Measurements from ENCODE around the gene IGDCC3. TPM values are rescaled to one million over a fixed set of nuclear protein-coding genes. Genes with fewer than 3 reads are reported as not detected.

IGDCC3 gene
- total RNA-seq, 2 experiments from 2014 or later, result not detected

DNA sequence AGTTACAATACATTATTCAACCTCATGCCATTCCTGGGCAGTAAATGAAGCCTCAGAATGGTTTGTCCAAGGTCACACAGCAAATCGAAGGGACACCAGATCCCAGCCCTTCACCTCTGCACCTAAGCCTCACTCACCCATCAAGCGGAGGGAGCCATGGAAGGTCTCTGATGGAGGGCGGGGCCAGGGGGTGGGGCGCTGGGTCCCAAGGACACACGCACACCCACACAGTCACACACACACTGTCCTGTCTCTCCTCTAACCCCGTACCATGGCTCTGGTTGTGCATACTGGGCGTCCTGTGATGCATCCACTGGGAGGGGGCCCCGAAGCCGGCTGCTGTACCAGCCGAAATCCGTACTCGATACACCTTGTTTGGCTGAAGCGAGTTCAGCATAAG, 15.3 kb upstream of the IGDCC3 start:
- ChIA-PET CTCF (no interaction called here), POLR2A (no interaction called here)

DNA sequence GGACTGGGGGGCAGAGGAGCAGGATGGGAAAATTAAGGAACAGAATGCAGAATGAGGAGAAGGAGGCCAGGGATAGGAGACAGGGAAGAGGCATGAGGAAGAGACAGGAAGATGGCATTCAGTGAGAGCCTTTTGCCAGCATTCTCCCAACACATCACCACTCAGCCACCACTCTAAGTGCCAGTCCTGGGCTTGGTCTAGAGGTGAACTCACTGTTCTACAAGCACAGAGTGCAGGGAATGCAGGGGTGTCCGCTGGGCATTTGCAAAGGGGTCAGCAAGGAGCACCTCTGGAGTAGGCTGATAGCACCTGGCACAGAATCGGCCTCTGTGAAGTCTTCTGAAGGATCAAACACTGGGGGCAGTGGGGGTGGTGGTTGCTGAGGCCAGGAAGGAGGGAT, 14.6 kb upstream of the IGDCC3 start:
- ChIA-PET POLR2A (no interaction called here), CTCF (no interaction called here)

DNA sequence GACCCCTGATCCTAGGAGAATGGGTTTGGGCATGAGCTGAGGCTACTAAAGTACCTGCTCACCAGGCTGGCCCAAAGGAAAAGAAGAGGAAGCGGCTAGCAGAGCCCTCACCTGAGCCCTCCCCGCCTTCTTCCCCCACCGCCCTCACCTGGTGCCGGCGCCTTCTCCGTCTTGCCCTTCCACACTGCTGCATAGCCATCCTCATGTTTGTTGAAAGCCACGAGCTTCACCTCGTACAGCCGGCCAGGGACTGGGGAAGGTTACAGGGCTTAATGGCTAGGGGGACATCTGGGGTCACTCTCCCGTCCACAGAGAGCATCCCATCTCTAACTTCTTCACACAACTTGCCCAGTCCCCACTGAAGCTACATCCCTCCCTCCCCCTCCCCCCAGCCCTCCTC, 13.9 kb upstream of the IGDCC3 start:
- POLR2A ChIA-PET, result no interaction called here
- CTCF ChIA-PET, result interaction anchor here (0.6 to 1.0 kb wide), 2 partner anchors 75 to 1185 kb away, joined by 3 to 4 read pairs; no protein-coding TSS in a partner anchor

DNA sequence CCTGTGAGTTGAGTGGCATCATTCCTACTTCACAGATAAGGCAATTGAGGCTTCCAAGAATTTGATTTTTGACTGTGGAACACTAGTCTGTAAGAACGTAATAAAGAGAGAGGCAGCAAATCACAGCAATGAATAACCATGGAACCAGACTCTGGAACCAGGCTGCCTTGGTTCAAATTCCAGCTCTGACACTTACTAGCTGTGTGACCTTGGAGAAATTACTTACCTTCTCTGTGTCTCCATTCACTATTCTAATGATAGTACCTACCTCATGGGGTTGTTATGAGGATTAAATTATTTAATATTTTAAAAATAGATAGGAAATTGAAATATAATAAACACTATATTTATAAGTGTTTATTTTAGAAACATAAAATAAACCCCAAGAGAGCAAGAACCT, 12.6 kb upstream of the IGDCC3 start:
- POLR2A ChIA-PET, result no interaction called here
- CTCF ChIA-PET, result no interaction called here

DNA sequence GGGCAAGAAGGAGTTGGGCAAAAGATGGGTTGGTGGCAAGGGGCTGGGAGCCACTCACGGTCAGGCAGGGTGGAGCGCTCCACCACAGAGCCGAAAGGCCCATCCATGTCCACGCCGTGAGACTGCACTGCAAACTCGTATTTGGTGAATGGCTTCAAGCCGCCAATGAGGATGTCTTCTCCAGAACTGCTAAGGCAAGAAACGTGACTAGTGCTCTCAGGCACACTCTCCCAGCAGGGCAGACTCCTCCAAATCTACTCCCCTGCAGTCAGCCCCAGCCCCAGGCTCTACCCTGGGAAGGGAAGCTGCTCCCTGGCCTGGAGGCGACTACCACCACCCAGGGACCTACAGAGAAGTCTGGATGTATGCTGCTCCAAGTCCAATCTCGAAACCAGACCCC, 11.4 kb upstream of the IGDCC3 start:
- ChIA-PET POLR2A (no interaction called here), CTCF (interaction anchor here (4.9 kb wide), 1 partner anchor 70 kb away, joined by 72 read pairs; no protein-coding TSS in a partner anchor)

DNA sequence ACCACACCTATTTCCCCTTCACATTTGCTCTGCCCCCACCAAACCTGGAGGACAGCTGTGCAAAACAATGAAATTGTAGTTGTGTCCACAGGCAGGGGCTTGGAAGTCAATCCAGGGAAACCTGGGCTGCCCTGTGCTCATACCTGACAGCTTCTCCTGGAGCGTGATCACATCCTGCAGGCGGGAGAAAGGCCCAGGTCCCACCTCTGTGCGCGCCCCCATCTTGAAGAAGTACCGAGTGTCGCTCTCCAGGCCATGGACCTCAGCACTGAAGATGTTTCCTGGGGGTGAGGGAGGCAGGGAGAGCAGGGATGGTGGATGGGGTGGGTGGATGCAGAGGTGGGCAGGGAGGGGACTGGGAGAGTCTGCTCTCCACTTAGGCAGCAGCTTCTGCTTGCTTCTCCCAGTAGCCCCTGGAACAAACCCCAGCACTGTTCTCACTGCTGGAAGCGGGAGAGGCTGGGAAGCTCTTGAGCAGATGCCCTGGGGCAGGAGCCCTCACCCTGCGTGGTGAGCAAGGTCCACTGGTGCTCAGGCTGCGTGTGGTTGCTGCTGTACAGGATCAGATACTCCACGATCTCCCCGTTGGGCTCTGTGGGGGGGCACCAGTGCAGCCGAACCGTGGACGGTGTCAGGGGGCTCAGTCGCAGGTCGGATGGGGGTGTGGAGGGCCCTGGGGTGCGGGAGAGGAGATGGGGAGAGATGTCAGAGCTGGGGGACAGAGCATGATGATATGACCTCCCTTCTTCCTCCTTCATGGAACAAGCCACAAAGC, 10.7 kb upstream of the IGDCC3 start:
- ChIA-PET POLR2A (no interaction called here), CTCF (interaction anchor here (0.7 to 4.9 kb wide), 3 partner anchors 12 to 676 kb away, joined by 3 to 72 read pairs (median 5); no protein-coding TSS in a partner anchor)

DNA sequence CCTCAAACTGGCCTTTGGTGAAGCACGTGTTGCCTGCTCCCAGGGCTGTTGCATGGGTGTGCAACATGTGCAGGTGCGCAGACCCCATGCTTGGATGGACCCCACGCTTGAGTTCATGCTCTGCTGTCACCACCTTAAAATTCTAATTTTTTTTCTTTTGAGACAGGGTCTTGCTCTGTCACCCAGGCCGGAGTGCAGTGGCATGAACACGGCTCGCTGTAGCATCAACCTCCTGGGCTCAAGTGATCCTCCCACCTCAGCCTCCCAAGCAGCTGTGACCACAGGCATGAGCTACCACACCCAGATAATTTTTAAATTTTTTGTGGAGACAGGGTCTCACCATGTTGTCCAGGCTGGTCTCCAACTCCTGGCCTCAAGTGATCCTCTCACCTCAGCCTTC, 9.1 kb upstream of the IGDCC3 start:
- POLR2A ChIA-PET, result no interaction called here

DNA sequence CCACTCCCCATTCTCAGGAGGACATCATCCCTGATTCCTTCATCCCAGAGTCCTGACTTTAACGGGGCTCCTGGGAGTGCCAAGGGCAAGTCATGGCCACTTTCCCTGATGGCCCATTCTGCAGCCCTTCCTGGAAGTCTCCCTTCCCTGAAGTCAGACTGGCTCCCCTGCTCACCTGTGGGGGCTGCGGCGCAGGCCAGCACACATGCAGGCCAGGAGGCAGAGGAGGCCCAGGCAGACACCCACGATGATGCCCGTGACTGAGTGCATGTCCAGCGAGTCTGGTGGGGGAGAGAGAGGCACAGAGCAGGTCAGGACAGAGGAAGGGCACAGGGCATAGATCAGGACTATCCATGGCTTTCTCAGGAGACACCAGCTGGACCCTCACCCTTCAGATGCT, 8.6 kb upstream of the IGDCC3 start:
- ChIA-PET POLR2A (no interaction called here), CTCF (interaction anchor here (1.0 to 4.9 kb wide), 7 partner anchors 11 to 76 kb away, joined by 3 to 72 read pairs (median 4); no protein-coding TSS in a partner anchor)

More for the DNA sequence above, 9.1 kb upstream of the IGDCC3 start:
- CTCF ChIA-PET, result interaction anchor here (1.7 to 4.9 kb wide), 3 partner anchors 12 to 68 kb away, joined by 4 to 72 read pairs (median 5); no protein-coding TSS in a partner anchor

DNA sequence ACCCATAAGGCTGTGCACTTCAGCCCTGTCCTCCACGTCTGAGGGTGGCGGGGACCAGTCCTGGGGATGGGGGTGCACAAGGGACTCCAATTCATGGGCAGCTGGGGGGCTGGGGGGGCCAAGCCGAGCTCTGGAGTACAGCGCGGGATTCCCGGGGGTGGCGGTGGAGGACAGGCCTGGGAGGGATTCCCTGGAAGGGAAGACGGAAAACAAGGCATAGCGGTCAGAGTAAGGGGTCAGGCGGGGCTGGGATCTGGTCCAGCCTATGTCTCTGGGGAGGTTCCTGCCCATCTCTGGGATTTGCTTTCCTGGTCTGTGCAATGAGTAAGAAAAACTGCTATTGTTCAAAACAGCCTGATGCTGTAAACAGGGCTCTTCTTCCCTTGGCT, 8.1 kb upstream of the IGDCC3 start:
- POLR2A ChIA-PET, result interaction anchor here (0.5 to 1.0 kb wide), 4 partner anchors 65 to 202 kb away, joined by 3 to 5 read pairs (median 4); partner anchors contain the start of gene RNU5B-1
- CTCF ChIA-PET, result interaction anchor here (0.6 to 4.9 kb wide), 22 partner anchors 9 to 116 kb away, joined by 3 to 72 read pairs (median 4); no protein-coding TSS in a partner anchor

DNA sequence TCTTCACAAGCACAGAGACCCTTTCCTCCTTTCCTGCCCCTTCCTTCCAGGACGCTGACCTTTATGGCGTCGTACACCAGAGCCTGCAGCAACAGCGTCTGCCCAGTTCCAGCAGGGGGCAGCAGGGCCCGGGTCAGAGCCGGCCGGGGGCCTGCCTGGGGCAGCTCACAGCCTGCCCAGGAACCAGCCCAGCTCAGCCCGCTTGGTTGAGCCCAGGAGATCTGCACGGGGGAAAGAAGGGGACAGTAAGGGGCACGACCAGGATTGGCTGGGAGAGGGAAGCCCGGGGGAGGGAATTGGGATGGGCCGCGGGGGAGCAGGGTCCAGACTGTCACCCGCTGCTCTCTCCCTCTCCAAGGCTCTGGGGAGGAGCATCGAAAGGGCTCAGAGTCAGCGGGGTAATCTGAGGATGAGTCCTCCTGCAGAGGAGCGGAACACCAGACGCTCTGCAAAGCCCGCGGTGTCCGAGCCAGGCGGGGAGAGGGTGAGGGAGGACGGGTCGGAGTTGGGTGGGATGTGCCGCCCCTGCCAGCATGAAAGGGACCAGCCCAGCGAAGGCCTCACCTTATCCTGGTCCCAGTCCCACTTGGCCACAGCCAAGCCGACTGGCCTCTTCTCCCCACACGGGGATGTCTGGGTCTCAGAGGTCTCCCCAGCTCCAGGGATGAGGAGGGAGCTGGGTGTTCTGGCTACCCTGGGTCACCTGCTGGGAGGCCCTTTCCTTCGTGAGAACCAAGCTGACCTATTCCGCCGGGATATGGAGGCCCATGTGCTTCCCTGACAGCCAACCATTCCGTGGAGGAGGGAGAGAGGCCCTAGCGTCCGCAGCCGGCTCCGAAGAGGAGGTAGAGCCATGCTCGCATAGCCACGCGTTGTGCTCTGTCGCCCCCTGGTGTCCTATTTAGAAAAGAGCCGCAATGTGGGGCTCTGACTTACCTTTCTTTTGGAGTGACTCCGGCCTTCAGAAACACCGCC, 7.4 kb upstream of the IGDCC3 start:
- ChIA-PET CTCF (interaction anchor here (0.6 to 4.9 kb wide), 26 partner anchors 8 to 115 kb away, joined by 3 to 72 read pairs (median 4); no protein-coding TSS in a partner anchor), POLR2A (interaction anchor here (0.5 to 1.0 kb wide), 4 partner anchors 64 to 201 kb away, joined by 3 to 5 read pairs (median 4); partner anchors contain the start of gene RNU5B-1)

DNA sequence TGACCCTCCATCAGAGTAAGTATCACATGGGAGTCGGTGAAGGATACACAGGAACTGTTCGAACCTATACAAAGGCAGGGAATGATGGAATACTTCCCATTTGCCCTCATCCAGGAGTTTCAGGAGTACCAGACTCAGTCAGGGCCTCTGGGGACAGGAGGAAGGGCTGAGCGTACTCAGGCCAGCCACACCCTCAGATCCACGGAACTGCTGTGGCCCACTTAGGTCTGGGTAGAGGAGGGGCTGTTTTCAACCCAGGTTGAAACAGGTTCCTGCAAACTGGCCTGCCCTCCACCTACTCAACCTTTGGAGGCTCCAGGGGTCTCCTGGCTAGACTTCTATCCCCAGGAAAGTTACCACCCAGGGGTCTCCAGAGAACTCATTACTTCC, 6.7 kb upstream of the IGDCC3 start:
- ChIA-PET CTCF (interaction anchor here (1.1 to 4.9 kb wide), 14 partner anchors 8 to 114 kb away, joined by 3 to 72 read pairs (median 6); no protein-coding TSS in a partner anchor), POLR2A (no interaction called here)

DNA sequence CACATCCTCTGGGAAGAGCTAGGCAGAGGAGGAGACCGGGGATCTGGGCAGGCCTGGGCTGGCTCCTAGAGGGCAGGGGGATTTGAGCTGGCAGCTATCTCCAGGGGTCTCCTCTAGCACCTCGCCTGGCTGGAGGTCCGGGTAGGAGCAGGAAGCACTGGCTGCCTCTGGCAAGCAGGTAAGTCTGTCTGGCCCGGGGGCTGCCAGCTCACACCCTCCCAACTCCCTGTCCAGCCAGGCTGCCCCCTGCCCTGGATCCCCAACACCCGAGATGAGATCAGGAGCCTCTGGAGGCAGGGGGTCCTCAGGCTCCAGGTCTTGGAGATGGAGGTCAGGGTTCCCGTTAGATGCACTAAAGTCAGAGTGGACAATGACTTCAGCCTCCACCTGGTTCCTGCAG, 6.2 kb upstream of the IGDCC3 start:
- ChIA-PET POLR2A (no interaction called here), CTCF (interaction anchor here (1.2 kb wide), 2 partner anchors 10 to 65 kb away, joined by 3 to 4 read pairs; no protein-coding TSS in a partner anchor)

DNA sequence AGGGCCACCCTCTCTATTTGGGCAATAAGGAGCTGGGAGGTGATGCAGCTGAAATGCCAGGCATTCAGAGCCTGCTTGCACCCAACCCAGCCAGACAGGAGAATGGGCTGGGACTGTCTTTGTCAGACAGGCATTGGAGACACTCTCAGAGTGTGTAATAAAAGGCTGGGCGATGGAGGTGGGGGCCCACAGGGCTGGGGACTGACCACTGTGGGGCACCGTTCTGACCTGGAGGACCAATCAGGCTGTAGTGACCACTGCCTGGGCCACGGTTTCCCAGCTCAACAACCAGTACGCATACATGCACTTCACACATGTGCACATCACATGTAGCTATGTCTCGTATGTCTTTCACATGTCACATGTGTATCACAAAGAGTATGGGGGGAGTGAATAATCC, 5.7 kb upstream of the IGDCC3 start:
- ChIA-PET CTCF (interaction anchor here (1.2 kb wide), 2 partner anchors 11 to 64 kb away, joined by 3 to 4 read pairs; no protein-coding TSS in a partner anchor), POLR2A (interaction anchor here (0.6 kb wide), 2 partner anchors 37 to 133 kb away, joined by 3 to 4 read pairs; no protein-coding TSS in a partner anchor)

DNA sequence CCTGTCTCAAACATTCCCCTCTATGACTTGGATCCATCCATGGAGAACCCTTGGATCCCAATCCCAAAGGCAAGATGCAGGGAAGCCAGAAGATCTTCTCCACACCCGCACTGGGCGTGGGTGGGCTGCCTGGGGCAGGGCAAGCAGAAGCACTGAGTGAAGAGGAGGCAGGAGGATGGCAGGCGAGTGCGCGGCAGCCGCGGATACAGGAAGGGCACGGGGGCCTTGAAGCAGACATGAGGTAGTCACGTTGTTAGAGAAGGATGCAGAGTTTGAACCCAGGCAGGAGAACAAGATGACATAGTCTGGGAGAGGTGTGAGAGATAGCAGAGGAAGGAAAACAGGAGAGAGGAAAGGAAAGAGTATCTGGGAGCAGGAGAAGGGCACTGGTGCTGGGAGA, 5.1 kb upstream of the IGDCC3 start:
- POLR2A ChIA-PET, result interaction anchor here (0.6 kb wide), 1 partner anchor 37 kb away, joined by 3 read pairs; no protein-coding TSS in a partner anchor
- CTCF ChIA-PET, result interaction anchor here (1.2 kb wide), 1 partner anchor 64 kb away, joined by 3 read pairs; no protein-coding TSS in a partner anchor

DNA sequence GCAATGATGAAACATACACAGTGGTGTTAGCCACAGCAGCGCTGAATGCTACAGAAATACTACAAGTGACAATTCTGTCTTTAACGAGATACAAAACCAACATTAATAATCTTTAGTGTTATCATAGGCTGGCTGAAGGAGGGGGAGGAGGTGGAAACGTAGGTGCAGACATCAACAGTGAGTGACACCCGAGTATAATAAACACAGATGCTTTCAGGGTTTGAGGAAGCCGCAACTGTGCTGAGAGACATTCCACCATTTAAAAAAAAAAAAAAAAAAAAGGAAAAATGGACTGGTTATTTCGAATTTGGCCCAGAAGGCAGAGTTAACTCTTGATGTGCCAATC, 4.3 kb upstream of the IGDCC3 start:
- CTCF ChIA-PET, result interaction anchor here (1.5 kb wide), 1 partner anchor 66 kb away, joined by 4 read pairs; no protein-coding TSS in a partner anchor
- POLR2A ChIA-PET, result interaction anchor here (0.7 kb wide), 1 partner anchor 78 kb away, joined by 3 read pairs; the partner anchor contains the start of gene RNU5B-1

DNA sequence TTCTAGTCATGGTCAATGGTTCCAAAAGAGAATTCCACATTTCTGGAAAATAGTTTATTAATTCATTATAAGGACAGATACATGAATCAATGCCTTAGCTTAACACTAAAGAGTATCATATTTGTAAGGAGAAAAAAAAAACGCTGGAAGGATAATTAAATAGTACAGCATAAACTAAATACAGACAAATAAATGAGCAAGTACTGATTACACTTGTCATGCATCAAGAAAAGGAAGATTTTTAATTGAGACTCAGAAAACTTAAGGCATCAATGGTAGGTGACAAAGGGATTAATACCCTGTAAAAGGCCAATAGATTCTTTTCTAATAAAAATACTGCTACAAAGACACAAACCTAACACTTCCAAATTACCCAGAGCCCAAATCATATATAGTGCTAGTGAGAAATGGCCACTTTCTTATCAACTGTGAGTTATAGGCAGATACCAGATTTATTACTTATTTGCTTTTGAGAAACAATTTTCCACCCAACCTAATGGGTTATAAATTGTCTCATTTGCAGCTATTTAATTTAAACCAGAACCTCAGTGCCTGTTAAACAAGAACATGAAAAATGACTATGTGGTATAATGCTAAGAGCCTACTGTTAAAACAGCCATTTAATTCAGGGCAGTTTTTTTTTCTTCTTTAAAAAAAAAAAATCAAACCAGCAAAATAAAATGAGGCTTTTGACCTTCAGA, 3.8 kb upstream of the IGDCC3 start:
- ChIA-PET CTCF (interaction anchor here (1.5 kb wide), 1 partner anchor 66 kb away, joined by 4 read pairs; no protein-coding TSS in a partner anchor), POLR2A (no interaction called here)

DNA sequence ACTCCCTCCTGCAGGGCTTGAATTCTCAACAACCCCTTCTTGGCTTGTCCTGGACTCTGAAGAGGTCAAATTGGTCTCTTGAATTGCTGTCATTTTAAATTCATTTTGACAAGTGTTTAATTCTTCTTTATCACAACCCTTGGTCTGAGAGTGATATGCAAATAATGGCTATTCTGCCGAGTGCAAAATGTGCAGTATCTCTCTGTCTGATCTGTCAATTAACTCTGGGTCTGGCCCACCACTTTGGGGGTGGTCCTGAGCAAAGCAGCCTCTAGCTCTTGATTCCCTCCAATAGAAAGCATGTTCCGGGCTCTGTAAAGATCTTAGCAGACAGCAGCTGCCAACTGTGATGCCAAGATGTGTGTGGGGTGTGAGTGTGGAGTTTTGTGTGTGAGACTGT, 2.2 kb upstream of the IGDCC3 start:
- CTCF ChIA-PET, result interaction anchor here (0.5 to 2.4 kb wide), 3 partner anchors 15 to 75 kb away, joined by 3 to 7 read pairs (median 3); no protein-coding TSS in a partner anchor
- POLR2A ChIA-PET, result no interaction called here

Data from activated CD8-positive, alpha-beta memory T cell treated with anti-CD3 and anti-CD28 coated beads for 36 hours (primary cell).